Fibroblast of lung (primary cell): ENCODE results near the gene GSG1L.

Source experiments
- CTCF ChIP-seq, 2 donors: IDR thresholded peaks in 1 of 2; conservative IDR thresholded peaks in 1 of 2; 1 replicate in 1 of 2; 2 replicates in 1 of 2; pipeline ENCODE4 v1.5.1; 2011 to 2012; ENCODE audit warnings: low read length in 2 of 2, control low read depth in 1 of 2, inconsistent platforms in 1 of 2, low read depth in 1 of 2, mild to moderate bottlenecking in 1 of 2
- EZH2 ChIP-seq: IDR thresholded peaks from 2 replicates; pipeline ENCODE4 v1.5.1; 2012; ENCODE audit warnings: low read length, control low read depth, mild to moderate bottlenecking; ENCODE audit errors: missing control alignments

GRCh38 chr16:27994686-27995085 lies 68.8 kb downstream of the GSG1L start:
- TF ChIP-seq CTCF (conservative IDR thresholded peaks at IDR 0.05 in 1 of 2, IDR thresholded peaks at IDR 0.05 in 1 of 2; ENCODE audit: low read depth in 1 of 2, low read length in 2 of 2), result no peak
- no peak for TF ChIP-seq EZH2
